ENCODE measurements around the gene REV3L. TPM values are rescaled to one million over a fixed set of nuclear protein-coding genes. Genes with fewer than 3 reads are reported as not detected.

REV3L gene
- total RNA-seq, 1 experiment from 2014 or later = 5.3 TPM

- H3K27ac ChIP-seq (ENCODE audit: insufficient read length, low read depth, low read length) = no peak overlapping the region
- Mint-ChIP-seq H3K9me3 (no peaks in the 10 kb centered on the region), H3K4me3 (no peak overlapping the region), H3K27me3 (ENCODE audit: low read depth) (no peaks in the 10 kb centered on the region), H3K36me3 (ENCODE audit: insufficient read depth in 1 of 3, low read depth in 3 of 3) (no peaks in the 10 kb centered on the region), H3K4me1 (no peaks in the 10 kb centered on the region), H3K27ac (no peak overlapping the region; a peak in 1 of 7 replicates)
- H3K14ac ChIP-seq (ENCODE audit: insufficient read depth, low read length) = no peak overlapping the region
- H2BK120ac ChIP-seq (ENCODE audit: low read depth, low read length, poor library complexity, severe bottlenecking) = no peak overlapping the region
- no peak overlapping the region for H3K23ac ChIP-seq (ENCODE audit: insufficient read length, low read depth, low read length)
- H3K9ac ChIP-seq (ENCODE audit: extremely low read depth, insufficient read length, low read length) = no peak overlapping the region
- TF ChIP-seq, protein P1, sequence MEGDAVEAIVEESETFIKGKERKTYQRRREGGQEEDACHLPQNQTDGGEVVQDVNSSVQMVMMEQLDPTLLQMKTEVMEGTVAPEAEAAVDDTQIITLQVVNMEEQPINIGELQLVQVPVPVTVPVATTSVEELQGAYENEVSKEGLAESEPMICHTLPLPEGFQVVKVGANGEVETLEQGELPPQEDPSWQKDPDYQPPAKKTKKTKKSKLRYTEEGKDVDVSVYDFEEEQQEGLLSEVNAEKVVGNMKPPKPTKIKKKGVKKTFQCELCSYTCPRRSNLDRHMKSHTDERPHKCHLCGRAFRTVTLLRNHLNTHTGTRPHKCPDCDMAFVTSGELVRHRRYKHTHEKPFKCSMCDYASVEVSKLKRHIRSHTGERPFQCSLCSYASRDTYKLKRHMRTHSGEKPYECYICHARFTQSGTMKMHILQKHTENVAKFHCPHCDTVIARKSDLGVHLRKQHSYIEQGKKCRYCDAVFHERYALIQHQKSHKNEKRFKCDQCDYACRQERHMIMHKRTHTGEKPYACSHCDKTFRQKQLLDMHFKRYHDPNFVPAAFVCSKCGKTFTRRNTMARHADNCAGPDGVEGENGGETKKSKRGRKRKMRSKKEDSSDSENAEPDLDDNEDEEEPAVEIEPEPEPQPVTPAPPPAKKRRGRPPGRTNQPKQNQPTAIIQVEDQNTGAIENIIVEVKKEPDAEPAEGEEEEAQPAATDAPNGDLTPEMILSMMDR (conservative IDR thresholded peaks at IDR 0.05) = no peak
- no peak overlapping the region for H4K91ac ChIP-seq (ENCODE audit: insufficient read length, low read depth, low read length)
- no peak overlapping the region for H2BK15ac ChIP-seq (ENCODE audit: low read depth, low read length)
- DNase-seq = no peak
- H3K18ac ChIP-seq (ENCODE audit: insufficient read length, low read depth, low read length) = no peak overlapping the region
- H3K4me2 ChIP-seq (ENCODE audit: insufficient read depth, insufficient read length, low read length) = no peak overlapping the region
- no peak overlapping the region for H2AFZ ChIP-seq (ENCODE audit: low read length)
- H2BK20ac ChIP-seq (ENCODE audit: low read depth, low read length, poor library complexity, severe bottlenecking) = no peak overlapping the region
- H3K9me3 ChIP-seq (ENCODE audit: control insufficient read depth, low read depth, low read length) = no peaks in the 10 kb centered on the region
- no CpG with 5 or more reads among the region's 3 CpGs for WGBS (ENCODE audit: extremely low coverage, insufficient read length, low lambda C conversion rate)
- H3K79me2 ChIP-seq (ENCODE audit: insufficient read depth, low read length) = no peaks in the 10 kb centered on the region
- no peaks in the 10 kb centered on the region for H3K4me1 ChIP-seq (ENCODE audit: insufficient read depth, low read length)
- no peaks in the 10 kb centered on the region for H3K79me1 ChIP-seq (ENCODE audit: insufficient read depth, low read depth, low read length, poor library complexity, severe bottlenecking)
- H4K20me1 ChIP-seq (ENCODE audit: control insufficient read depth, insufficient read depth, insufficient read length) = no peaks in the 10 kb centered on the region
- no peaks in the 10 kb centered on the region for H3K27me3 ChIP-seq (ENCODE audit: insufficient read depth, low read length)
- H2BK12ac ChIP-seq (ENCODE audit: insufficient read length, low read depth, low read length) = no peak overlapping the region
- no peak overlapping the region for H3K56ac ChIP-seq (ENCODE audit: insufficient read length, low read depth, low read length)
- H3K23me2 ChIP-seq (ENCODE audit: insufficient read length, low read depth, low read length, poor library complexity, severe bottlenecking) = no peaks in the 10 kb centered on the region
- H3T11ph ChIP-seq (ENCODE audit: low read length) = no peak overlapping the region
- no peak overlapping the region for H3K4ac ChIP-seq (ENCODE audit: low read depth, low read length)
- no peak overlapping the region for H2AK5ac ChIP-seq (ENCODE audit: insufficient read length, low read length)
- H2BK5ac ChIP-seq (ENCODE audit: insufficient read length, low read length) = no peak overlapping the region
- H4K5ac ChIP-seq (ENCODE audit: insufficient read length, low read depth, low read length) = no peak overlapping the region
- H4K8ac ChIP-seq (replicated peaks; ENCODE audit: insufficient read length, low read depth, low read length) = no peak overlapping the region
These were observed 128.1 kb downstream of the REV3L start for GRCh38 chr6:111354758-111355555.

Data from H9 (cell line).